OCI-LY7 (cell line): ENCODE results near the gene CDK14. TPM values are rescaled to one million over a fixed set of nuclear protein-coding genes. Genes with fewer than 3 reads are reported as not detected.

Experiments used
- BruUV-seq: library from RNA; stranded (reverse); fragments of 400-500 nt; replicated peaks from 2 replicates; lab custom pipeline; 2021; lab: Mats Ljungman, UMichigan
- CTCF ChIA-PET: fragments of 300-600 bp; sonication (Branson Sonifier 250); formaldehyde crosslinking; loops from one replicate; lab custom pipeline; 2022; ENCODE audit warnings: antibody characterized with exemption; ENCODE audit not compliant: unreplicated experiment; lab: Charles Lee
- POLR2A ChIA-PET: fragments of 300-600 bp; sonication (Branson Sonifier 250); formaldehyde crosslinking; loops from one replicate; lab custom pipeline; 2022; ENCODE audit warnings: antibody characterized with exemption; lab: Charles Lee
- DNase-seq: peaks from one replicate; pipeline ENCODE4 v3.0.0-alpha.2; 2015; ENCODE audit warnings: low spot score
- H2AFZ ChIP-seq: fragments of 200-600 bp; sonication (generic), shearing (Covaris generic); 2 replicates; pipeline ENCODE4 v1.6.1; 2014; ENCODE audit warnings: mild to moderate bottlenecking, antibody characterized with exemption, low read length, moderate library complexity
- H3K27ac ChIP-seq: fragments of 200-600 bp; sonication (generic); 2 replicates; pipeline ENCODE4 v1.5.1; 2014; ENCODE audit warnings: mixed run types, low read depth, mild to moderate bottlenecking, moderate library complexity, low read length, inconsistent platforms; ENCODE audit not compliant: poor library complexity, severe bottlenecking
- H3K36me3 ChIP-seq: fragments of 200-600 bp; sonication (generic); 2 replicates; pipeline ENCODE4 v1.6.1; 2014; ENCODE audit warnings: mild to moderate bottlenecking, antibody characterized with exemption, low read length, moderate library complexity, mixed read lengths; ENCODE audit not compliant: insufficient read depth
- H3K4me1 ChIP-seq: fragments of 200-600 bp; sonication (generic); 2 replicates; pipeline ENCODE4 v1.5.1; 2014; ENCODE audit warnings: mild to moderate bottlenecking, low read length; ENCODE audit not compliant: insufficient read depth, poor library complexity, severe bottlenecking
- H3K4me2 ChIP-seq: fragments of 200-600 bp; sonication (generic); 2 replicates; pipeline ENCODE4 v1.6.1; 2014; ENCODE audit warnings: mild to moderate bottlenecking, low read length
- H3K4me3 ChIP-seq: fragments of 200-600 bp; sonication (generic); 2 replicates; pipeline ENCODE4 v1.5.1; 2014; ENCODE audit warnings: mild to moderate bottlenecking, low read depth, low read length; ENCODE audit not compliant: poor library complexity, severe bottlenecking
- H3K79me2 ChIP-seq: fragments of 200-600 bp; sonication (generic); 2 replicates; pipeline ENCODE4 v1.6.1; 2016; ENCODE audit warnings: low read depth, mild to moderate bottlenecking, low read length, moderate library complexity, mixed read lengths; ENCODE audit not compliant: insufficient read depth
- H3K9me2 ChIP-seq: fragments of 200-600 bp; sonication (generic); 2 replicates; pipeline ENCODE4 v1.6.1; 2016; ENCODE audit warnings: mild to moderate bottlenecking, low read length, mixed read lengths; ENCODE audit not compliant: insufficient read depth
- H3K9me3 ChIP-seq: fragments of 200-600 bp; sonication (generic); 2 replicates; pipeline ENCODE4 v1.6.1; 2014; ENCODE audit warnings: mild to moderate bottlenecking, mixed run types, low read length, mixed read lengths
- H4K20me1 ChIP-seq: fragments of 200-600 bp; sonication (generic); 2 replicates; pipeline ENCODE4 v1.6.1; 2014; ENCODE audit warnings: mild to moderate bottlenecking, antibody characterized with exemption, low read length, moderate library complexity, mixed read lengths; ENCODE audit not compliant: insufficient read depth
- CTCF ChIP-seq: fragments of 200-600 bp; sonication (generic); conservative IDR thresholded peaks from 2 replicates; pipeline ENCODE4 v1.5.1; 2014; ENCODE audit warnings: mild to moderate bottlenecking, antibody characterized with exemption, low read length, moderate library complexity, mixed read lengths
- EZH2phosphoT487 ChIP-seq: fragments of 200-600 bp; sonication (generic); IDR thresholded peaks from 2 replicates; pipeline ENCODE4 v1.6.1; 2018; ENCODE audit warnings: low read depth, borderline replicate concordance, mild to moderate bottlenecking, mixed run types, antibody characterized with exemption, low read length, moderate library complexity, mixed read lengths
- intact Hi-C: fragments of 100-400 bp; cut with micrococcal nuclease; formaldehyde crosslinking; loops from one replicate; pipeline ENCODE4 v1.10.0; 2022; ENCODE audit not compliant: unreplicated experiment
- total RNA-seq, 2 experiments: library from RNA; depleted of rRNA in 1 of 2; stranded (reverse); fragments of >200 nt in 1 of 2; shearing (Covaris generic) in 1 of 2; gene quantifications; 2 replicates each; pipeline ENCODE4 v1.2.3, GENCODE V29; 2014 to 2022

CDK14 gene
- total RNA-seq, 2 experiments from 2014 or later, result 90.7 to 111 TPM

DNA sequence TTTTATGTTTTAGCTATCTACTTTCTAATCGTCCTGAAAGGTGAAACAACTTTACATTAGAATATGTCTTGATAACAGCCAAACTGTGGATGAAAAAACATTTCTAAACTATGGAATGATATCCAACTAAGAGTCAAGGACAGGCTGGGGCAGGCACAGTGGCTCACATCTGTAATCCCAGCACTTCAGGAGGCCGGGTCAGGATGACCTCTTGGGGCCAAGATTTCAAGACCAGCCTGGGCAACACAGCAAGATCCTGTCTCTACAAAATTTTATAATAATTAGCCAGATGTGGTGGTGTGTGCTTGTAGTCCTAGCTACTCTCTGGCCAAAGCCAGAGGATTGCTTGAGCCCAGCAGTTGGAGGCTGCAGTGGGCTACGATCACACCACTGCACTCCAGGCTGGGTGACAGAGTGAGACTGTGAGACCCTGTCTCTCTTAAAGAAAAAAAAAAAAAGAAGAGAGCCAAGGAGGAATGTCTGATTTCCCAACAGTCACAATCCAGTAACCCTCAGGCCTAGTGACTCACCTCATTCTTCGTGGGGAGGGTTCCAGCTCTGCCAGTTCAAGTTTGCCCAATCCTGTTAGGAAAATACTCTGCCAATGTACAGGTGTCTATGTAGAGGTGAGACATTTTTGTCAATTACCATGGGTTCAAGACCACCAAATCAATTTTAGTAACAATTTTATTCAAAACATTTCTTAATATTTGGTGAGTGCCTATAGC lies 653.5 kb downstream of the CDK14 start:
- ChIA-PET POLR2A (interaction anchor here (0.8 to 1.2 kb wide), 2 partner anchors 8 to 14 kb away, joined by 3 to 6 read pairs; no protein-coding TSS in a partner anchor), CTCF (no interaction called here)
- TF ChIP-seq EZH2phosphoT487 (no peak), CTCF (no peak)
- H3K4me3 ChIP-seq, result no peak overlapping the region
- H3K27ac ChIP-seq, result no peak overlapping the region
- no peak for DNase-seq
- no peaks in the 10 kb centered on the region for H3K36me3 ChIP-seq
- no peak overlapping the region for H2AFZ ChIP-seq
- no peaks in the 10 kb centered on the region for H3K79me2 ChIP-seq
- H3K9me2 ChIP-seq, result no peaks in the 10 kb centered on the region
- H3K4me1 ChIP-seq, result no peaks in the 10 kb centered on the region
- H3K9me3 ChIP-seq, result no peaks in the 10 kb centered on the region
- H3K4me2 ChIP-seq, result no peak overlapping the region
- H4K20me1 ChIP-seq, result no peaks in the 10 kb centered on the region
- intact Hi-C loops, result no loop called here
- BruUV-seq, result no TSS peak

GRCh38 chr7:91250706-91251105 lies 654.6 kb downstream of the CDK14 start:
- intact Hi-C loops, result no loop called here
- H2AFZ ChIP-seq, result no peak overlapping the region
- H3K9me3 ChIP-seq, result no peaks in the 10 kb centered on the region
- no peak overlapping the region for H3K27ac ChIP-seq
- no peaks in the 10 kb centered on the region for H3K4me1 ChIP-seq
- H4K20me1 ChIP-seq, result no peaks in the 10 kb centered on the region
- ChIA-PET CTCF (no interaction called here), POLR2A (no interaction called here)
- H3K36me3 ChIP-seq, result no peaks in the 10 kb centered on the region
- no TSS peak for BruUV-seq
- TF ChIP-seq EZH2phosphoT487 (no peak), CTCF (no peak)
- H3K4me3 ChIP-seq, result no peak overlapping the region
- no peaks in the 10 kb centered on the region for H3K79me2 ChIP-seq
- DNase-seq, result no peak
- H3K9me2 ChIP-seq, result no peaks in the 10 kb centered on the region
- no peak overlapping the region for H3K4me2 ChIP-seq

- H3K4me2 ChIP-seq, result no peak overlapping the region
- H2AFZ ChIP-seq, result no peak overlapping the region
- no TSS peak for BruUV-seq
- H3K27ac ChIP-seq, result no peak overlapping the region
- TF ChIP-seq CTCF, result no peak
- no peak for TF ChIP-seq EZH2phosphoT487
- H3K9me3 ChIP-seq, result no peaks in the 10 kb centered on the region
- no peaks in the 10 kb centered on the region for H3K79me2 ChIP-seq
- no peak for DNase-seq
- H3K4me1 ChIP-seq, result no peaks in the 10 kb centered on the region
- POLR2A ChIA-PET, result no interaction called here
- no peaks in the 10 kb centered on the region for H3K36me3 ChIP-seq
- intact Hi-C loops, result no loop called here
- CTCF ChIA-PET, result no interaction called here
- no peaks in the 10 kb centered on the region for H4K20me1 ChIP-seq
- no peaks in the 10 kb centered on the region for H3K9me2 ChIP-seq
- H3K4me3 ChIP-seq, result no peak overlapping the region
Measured at GRCh38 chr7:91251877-91252276, 655.8 kb downstream of the CDK14 start.
